CD4-positive, alpha-beta T cell treated with Interleukin-15 for 4 hours (primary cell): ENCODE results near the gene SLC12A6.
"Not testable (repeated sequence)": the region's sequence is repeated elsewhere in the genome, so short reads cannot be mapped to it uniquely, and the experiment has no call there.

Source experiments
- DNase-seq: peaks from one replicate; pipeline ENCODE4 v3.0.0-alpha.2; 2020; ENCODE audit warnings: low spot score

SLC12A6 gene

GRCh38 chr15:34337557-34338306 lies at the start of gene SLC12A6:
TSS of gene SLC12A6 (minus strand) at chr15:34337781. CDS start at chr15:34336680, 1,101 bp downstream.
- peak; percentile 89 for DNase-seq

- not testable (repeated sequence) for DNase-seq
These were observed 44.4 kb upstream of the SLC12A6 start for GRCh38 chr15:34381829-34382521.

GRCh38 chr15:34380491-34380890 lies 42.9 kb upstream of the SLC12A6 start:
- DNase-seq, result not testable (repeated sequence)

GRCh38 chr15:34376856-34377255 lies 39.3 kb upstream of the SLC12A6 start:
- DNase-seq, result no peak

GRCh38 chr15:34375541-34375940 lies 38.0 kb upstream of the SLC12A6 start:
- not testable (repeated sequence) for DNase-seq

- no peak for DNase-seq
These were observed 37.2 kb upstream of the SLC12A6 start for GRCh38 chr15:34374816-34375215.

DNA sequence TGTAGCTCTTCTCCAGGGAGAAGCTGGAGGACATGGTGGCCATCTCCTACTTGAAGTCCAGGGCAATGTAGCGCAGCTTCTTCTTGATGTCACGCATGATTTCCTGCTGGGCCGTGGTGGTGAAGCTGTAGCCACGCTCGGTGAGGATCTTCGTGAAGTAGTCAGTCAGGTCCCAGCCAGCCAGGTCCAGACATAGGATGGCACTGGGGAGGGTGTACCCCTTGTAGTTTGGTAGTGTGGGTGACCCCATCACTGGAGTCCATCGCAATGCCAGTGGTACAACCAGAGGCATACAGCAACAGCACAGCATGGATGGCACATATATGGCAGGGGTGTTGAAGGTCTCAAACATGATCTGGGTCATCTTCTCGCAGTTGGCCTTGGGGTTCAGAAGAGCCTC lies 36.4 kb upstream of the SLC12A6 start:
- no peak for DNase-seq

- DNase-seq, result no peak
These were observed 33.1 kb upstream of the SLC12A6 start for GRCh38 chr15:34370643-34371042.

- no peak for DNase-seq
These were observed 32.5 kb upstream of the SLC12A6 start for GRCh38 chr15:34370129-34370528.

DNA sequence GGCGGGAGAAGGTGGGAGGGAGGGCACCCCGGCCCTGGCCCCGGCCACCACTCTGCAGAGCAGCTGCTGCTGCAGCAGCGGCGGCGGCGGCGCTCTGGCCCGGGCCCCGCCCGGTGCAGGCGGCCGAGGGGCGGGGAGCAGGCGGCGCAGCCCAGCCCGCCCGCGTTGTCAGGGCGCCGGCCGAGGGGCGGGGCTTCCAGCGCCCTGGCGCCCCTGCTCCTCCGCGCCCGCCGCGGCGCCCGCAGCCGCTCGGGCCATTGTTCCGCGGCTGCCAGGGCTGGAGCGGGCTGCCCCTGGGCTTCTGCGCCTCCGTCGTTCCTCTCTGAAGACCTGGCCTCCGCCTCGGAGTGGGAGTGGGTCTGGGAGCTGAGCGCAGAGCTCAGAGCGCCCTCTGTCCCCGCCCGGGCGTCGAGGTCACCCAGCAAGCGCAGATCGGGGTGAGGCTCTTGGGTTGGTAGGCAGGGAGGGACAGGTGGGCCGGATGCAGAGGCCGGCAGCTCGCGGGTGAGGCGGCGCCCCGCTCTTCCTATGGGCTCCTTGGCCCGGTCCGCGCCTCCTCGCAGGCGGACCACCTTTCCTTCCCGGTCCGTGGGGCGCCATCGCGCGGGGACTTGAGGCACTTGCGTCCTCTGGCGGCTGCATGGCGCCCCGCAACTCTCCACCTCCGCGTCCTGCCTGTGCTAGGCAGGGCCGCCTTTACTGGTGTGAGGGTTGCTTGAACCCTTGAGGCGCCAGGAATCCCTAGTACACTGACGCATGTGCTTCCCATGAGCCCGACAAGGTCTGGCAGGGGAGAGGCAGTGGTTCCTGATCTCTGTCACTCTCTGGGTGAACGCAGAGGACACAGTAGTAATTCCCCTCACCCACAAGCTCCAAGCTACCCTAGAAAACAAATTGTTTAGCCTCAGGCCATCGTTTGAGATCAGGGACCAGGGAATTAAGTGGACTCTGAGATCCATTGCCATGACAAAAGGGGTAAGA lies 29.8 kb upstream of the SLC12A6 start, which contains the start of gene LPCAT4:
Gene LPCAT4, minus strand, starts transcription at position 96 of the 981 bp plus-strand sequence. CDS start 96 bp downstream, outside the sequence.
- DNase-seq, result peak; percentile 90

GRCh38 chr15:34366271-34367065 lies 28.9 kb upstream of the SLC12A6 start:
- DNase-seq, result peak; percentile 43

GRCh38 chr15:34365836-34366235 lies 28.3 kb upstream of the SLC12A6 start:
- no peak for DNase-seq

- peak; percentile 5 for DNase-seq
These were observed 27.7 kb upstream of the SLC12A6 start for GRCh38 chr15:34365091-34365825.

GRCh38 chr15:34364041-34364440 lies 26.5 kb upstream of the SLC12A6 start:
- DNase-seq, result no peak

DNA sequence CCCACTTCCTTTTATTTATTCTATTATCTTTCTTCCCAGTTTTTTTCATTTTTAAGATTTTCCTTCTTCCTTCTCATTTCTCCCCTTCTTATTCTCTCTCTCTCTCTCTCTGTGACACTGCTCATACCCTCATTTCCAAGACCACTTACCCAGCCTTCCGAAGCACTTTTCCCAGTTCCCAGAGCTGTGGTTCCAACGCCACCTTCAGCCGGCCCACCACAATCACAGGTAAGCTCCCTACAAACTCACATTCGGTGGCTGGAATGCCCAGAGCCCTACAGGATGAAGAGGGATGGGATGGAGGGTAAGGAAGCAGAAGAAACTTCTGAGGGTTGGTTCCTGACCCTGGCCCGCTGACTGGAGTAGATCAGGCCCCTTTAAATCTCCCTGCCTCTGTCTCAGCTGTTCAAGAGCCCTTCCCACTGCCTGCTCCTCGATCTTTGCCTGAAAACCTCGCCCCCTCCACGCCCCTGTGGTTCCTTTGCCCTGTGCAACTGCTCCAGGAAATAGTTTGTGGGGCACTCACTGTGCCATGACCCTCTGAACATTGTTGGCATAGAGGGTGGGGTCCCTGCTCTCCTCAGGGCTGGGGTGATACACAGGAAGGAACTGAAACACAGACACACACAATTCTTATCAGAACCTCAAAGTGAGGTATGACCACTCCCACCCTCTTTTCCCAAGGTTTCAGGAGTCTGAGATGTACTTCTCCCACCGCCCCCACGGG lies 24.6 kb upstream of the SLC12A6 start:
- DNase-seq, result no peak

GRCh38 chr15:34361278-34361677 lies 23.7 kb upstream of the SLC12A6 start:
- no peak for DNase-seq

- no peak for DNase-seq
These were observed 22.7 kb upstream of the SLC12A6 start for GRCh38 chr15:34360298-34360697.

- DNase-seq, result no peak
These were observed 21.8 kb upstream of the SLC12A6 start for GRCh38 chr15:34359416-34359815.

GRCh38 chr15:34358948-34359347 lies 21.4 kb upstream of the SLC12A6 start:
- no peak for DNase-seq

GRCh38 chr15:34358367-34358766 lies 20.8 kb upstream of the SLC12A6 start:
- DNase-seq, result no peak
